ENCODE data around the gene GTF2H1. TPM values are rescaled to one million over a fixed set of nuclear protein-coding genes. Genes with fewer than 3 reads are reported as not detected.
A peak's percentile ranks its signal among the peaks of the same experiment; 100 is the strongest.

Gene GTF2H1
- total and polyA plus RNA-seq, 9 of the 15 experiments (the other 6 are each of a cell fraction or from before 2014, with no cell fraction given) = 56.9 to 126 (median 92.1) TPM

DNA sequence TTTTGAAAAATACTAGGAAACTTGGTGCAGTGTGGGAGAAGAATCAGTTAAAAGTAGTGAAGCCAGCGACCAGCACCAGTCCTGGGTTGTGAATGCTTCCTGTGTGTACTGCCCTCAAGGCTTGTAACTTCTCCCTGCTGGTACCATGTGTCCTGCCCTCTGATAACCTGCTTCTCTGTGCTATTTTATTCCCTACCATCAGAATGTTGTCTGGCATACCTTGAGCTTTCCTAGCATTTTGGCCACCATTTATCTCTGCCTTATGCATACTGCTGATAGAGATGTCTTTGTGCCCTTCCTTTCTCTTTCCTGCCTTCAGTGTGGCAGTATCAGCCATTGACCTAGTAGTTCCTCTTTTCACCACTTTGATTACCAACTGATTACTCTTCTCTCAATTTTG is 2.0 kb downstream of the GTF2H1 start (continued):
- TF ChIP-seq YY1 (IDR thresholded peaks at IDR 0.05; ENCODE audit: borderline replicate concordance in 1 of 3, control insufficient read depth in 1 of 3, extremely low read depth in 1 of 3, insufficient read depth in 3 of 3, insufficient read length in 1 of 3, insufficient replicate concordance in 2 of 3, low read depth in 1 of 3, low read length in 2 of 3) (no peak), ARID1B (IDR thresholded peaks at IDR 0.05) (peak; percentile 52), ATF4 (CRISPR knock-in tag; IDR thresholded peaks at IDR 0.05) (no peak), ARID4B (CRISPR knock-in tag; IDR thresholded peaks at IDR 0.05) (no peak), SMARCE1 (IDR thresholded peaks at IDR 0.05) (peak; percentile 29; the same call in 1 of the 2 replicates), BCL6 (CRISPR knock-in tag; IDR thresholded peaks at IDR 0.05) (no peak), GTF2A2 (tag; IDR thresholded peaks at IDR 0.05) (no peak), ZNF239 (CRISPR knock-in tag; IDR thresholded peaks at IDR 0.05) (no peak), MBD1 (CRISPR knock-in tag; IDR thresholded peaks at IDR 0.05) (no peak), CBX8 (IDR thresholded peaks at IDR 0.05; ENCODE audit: borderline replicate concordance, extremely low read depth, low read depth, low read length, poor library complexity, severe bottlenecking) (no peak), KLF16 (IDR thresholded peaks at IDR 0.05) (no peak), LARP7 (IDR thresholded peaks at IDR 0.05) (no peak), KLF13 (tag; IDR thresholded peaks at IDR 0.05; ENCODE audit: borderline replicate concordance, low read depth) (no peak), DPF2 (IDR thresholded peaks at IDR 0.05) (peak; percentile 63; the same call in 1 of the 2 replicates), SMARCB1 (IDR thresholded peaks at IDR 0.05; ENCODE audit: insufficient read length, low read depth) (peak; percentile 76), RBM17 (IDR thresholded peaks at IDR 0.05; ENCODE audit: borderline replicate concordance, low read depth, low read length) (no peak), JUND (IDR thresholded peaks at IDR 0.05; ENCODE audit: borderline replicate concordance, low read depth, low read length) (0 out of 2 replicates have a peak, but pooled peaks have one; percentile 29), JUND (tag; IDR thresholded peaks at IDR 0.05; ENCODE audit: borderline replicate concordance, low read depth, low read length) (no peak)

Measured in K562 (cell line).